Mammary epithelial cell (primary cell): ENCODE data around the gene KRTAP10-5.

ENCODE experiments used
- CTCF ChIP-seq, 2 donors: IDR thresholded peaks in 1 of 2; conservative IDR thresholded peaks in 1 of 2; 2 replicates each; pipeline ENCODE4 v1.5.1; 2011 to 2012; ENCODE audit warnings: inconsistent platforms in 2 of 2, low read length in 2 of 2, mild to moderate bottlenecking in 2 of 2, control low read depth in 1 of 2, low read depth in 1 of 2; ENCODE audit not compliant: insufficient read depth in 1 of 2; ENCODE audit errors: extremely low read depth in 1 of 2
- EZH2 ChIP-seq: IDR thresholded peaks from 2 replicates; pipeline ENCODE4 v1.6.1; 2012; ENCODE audit warnings: low read length, inconsistent platforms, borderline replicate concordance

DNA sequence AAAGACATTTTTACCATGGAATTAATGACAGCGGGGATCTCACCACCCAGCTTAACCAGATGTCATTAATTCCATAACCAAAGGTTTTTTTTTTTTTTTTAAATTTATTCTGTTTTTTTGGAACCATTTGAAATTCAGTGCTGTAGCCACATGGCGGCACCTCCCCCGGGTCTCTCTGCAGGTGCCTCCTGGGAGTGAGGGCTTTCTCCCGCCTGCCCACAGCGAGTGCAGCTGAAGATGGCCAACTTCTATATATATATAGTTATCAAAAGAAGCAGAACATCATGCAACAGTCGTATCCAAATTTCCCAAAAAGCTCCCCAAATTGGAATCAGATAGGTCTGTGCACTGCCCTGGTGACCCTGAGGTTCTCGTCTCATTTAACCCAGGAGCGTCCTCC is 35.1 kb upstream of the KRTAP10-5 start:
- no peak for TF ChIP-seq CTCF (conservative IDR thresholded peaks at IDR 0.05 in 1 of 2, IDR thresholded peaks at IDR 0.05 in 1 of 2; ENCODE audit: extremely low read depth in 1 of 2, insufficient read depth in 1 of 2, low read depth in 1 of 2, low read length in 2 of 2)
- no peak for TF ChIP-seq EZH2
